Spleen (tissue), 11 donors: Measurements from ENCODE around the gene RYR1. TPM values are rescaled to one million over a fixed set of nuclear protein-coding genes. Genes with fewer than 3 reads are reported as not detected.
A peak's percentile ranks its signal among the peaks of the same experiment; 100 is the strongest.

Experiments used
- DNase-seq: peaks from one replicate; pipeline ENCODE4 v3.0.0-alpha.2; 2020
- H3K27ac ChIP-seq, 8 donors: fragments of 200-600 bp; sonication (generic) in 7 of 8; 1 replicate in 4 of 8; 2 replicates in 4 of 8; pipeline versions ENCODE4 v1.5.0 to v1.8.0; 2016 to 2021; ENCODE audit warnings: inconsistent platforms in 4 of 8, mild to moderate bottlenecking in 4 of 8, moderate library complexity in 1 of 8
- H3K27me3 ChIP-seq, 7 donors: fragments of 200-600 bp; sonication (generic) in 6 of 7; replicated peaks in 1 of 7; 1 replicate in 4 of 7; 2 replicates in 3 of 7; pipeline versions ENCODE4 v1.5.0 to v1.8.0; 2016 to 2021; ENCODE audit warnings: inconsistent platforms in 3 of 7, mild to moderate bottlenecking in 1 of 7
- H3K36me3 ChIP-seq, 6 donors: fragments of 200-600 bp; sonication (generic) in 5 of 6; 1 replicate in 4 of 6; 2 replicates in 2 of 6; pipeline versions ENCODE4 v1.5.0 to v1.8.0; 2016 to 2021; ENCODE audit warnings: inconsistent platforms in 2 of 6
- H3K4me1 ChIP-seq, 6 donors: fragments of 200-600 bp; sonication (generic) in 5 of 6; 1 replicate in 3 of 6; 2 replicates in 3 of 6; pipeline versions ENCODE4 v1.5.0 to v1.8.0; 2016 to 2021; ENCODE audit warnings: inconsistent platforms in 3 of 6
- H3K4me3 ChIP-seq, 8 donors: fragments of 200-600 bp; sonication (generic) in 7 of 8; 1 replicate in 4 of 8; 2 replicates in 4 of 8; pipeline versions ENCODE4 v1.5.0 to v1.8.0; 2016 to 2021; ENCODE audit warnings: inconsistent platforms in 4 of 8, mild to moderate bottlenecking in 4 of 8, moderate library complexity in 2 of 8
- H3K9me3 ChIP-seq, 8 donors: fragments of 200-600 bp; sonication (generic) in 7 of 8; 1 replicate in 4 of 8; 2 replicates in 4 of 8; pipeline versions ENCODE4 v1.5.0 to v1.8.0; 2016 to 2021; ENCODE audit warnings: inconsistent platforms in 4 of 8
- CTCF ChIP-seq, 11 experiments: fragments of 200-600 bp in 7 of 11; fragments of 450-650 bp in 4 of 11; sonication (generic) in 4 of 11; IDR thresholded peaks in 8 of 11; conservative IDR thresholded peaks in 3 of 11; 1 replicate in 7 of 11; 2 replicates in 4 of 11; pipeline versions ENCODE4 v1.4.0 to v1.8.0; 2016 to 2021; ENCODE audit warnings: antibody characterized with exemption in 11 of 11, inconsistent platforms in 4 of 11, mild to moderate bottlenecking in 1 of 11
- POLR2A ChIP-seq, 3 donors: fragments of 450-650 bp; IDR thresholded peaks; one replicate each; pipeline ENCODE4 v1.5.1; 2017; ENCODE audit warnings: antibody characterized with exemption in 3 of 3, mild to moderate bottlenecking in 1 of 3
- POLR2AphosphoS5 ChIP-seq, 3 donors: sonication (generic); formaldehyde crosslinking; IDR thresholded peaks; one replicate each; pipeline ENCODE4 v1.5.1; 2017; ENCODE audit warnings: antibody characterized with exemption in 3 of 3
- WGBS, 5 donors: extraction: QIAGEN DNeasy Blood & Tissue Kit in 3 of 5; methylation state at CpG; one replicate each; pipeline versions ENCODE4 v1.1.5 to v1.1.7; 2013 to 2018; 5-methylcytosine and 5-hydroxymethylcytosine counted together
- intact Hi-C: fragments of 100-400 bp; cut with DNase I; formaldehyde crosslinking; loops from one replicate; pipeline ENCODE4 v1.15.0; 2023; ENCODE audit warnings: low total_unique reads
- polyA plus RNA-seq, 3 donors: library from polyadenylated mRNA; stranded (reverse); fragments of 200-250 nt; gene quantifications; one replicate each; pipeline ENCODE4 v1.2.1, GENCODE V29; 2013
- total RNA-seq, 7 donors: library from RNA; depleted of rRNA in 3 of 7; stranded (reverse); fragments of >200 nt in 3 of 7; fragmentation: NEBNext Ultra II Directional in 4 of 7; extraction: Animal tissue kit (Norgen Biotek cat#: 25700) in 4 of 7; gene quantifications; one replicate each; pipeline versions ENCODE4 v1.1.0 to v1.2.1, GENCODE V29; 2016 to 2021
- donor health status: healthy with polysubstance abuse.
- donor health status: DM: no; HTN: no; CAD: no; lungs with moderate emphysema.
- donor health status: DM: no; HTN: no; CAD: no.
- donor health status: Bipolar disorder and iron deficiency.
- donor health status: healthy.
- donor health status: DM: no; HTN: no; CAD: no.
- donor health status: DM: yes; HTN: yes; CAD: no.

Gene RYR1
- total and polyA plus RNA-seq, 10 donors, result 0.32 to 3.2 (median 1.3) TPM

GRCh38 chr19:38538793-38539528 lies 105.5 kb downstream of the RYR1 start:
- H3K36me3 ChIP-seq, result no peaks in the 10 kb centered on the region
- H3K27me3 ChIP-seq, result no peaks in the 10 kb centered on the region
- H3K4me1 ChIP-seq, result peaks cover 0 to 33% (median 19%) of the 10 kb centered on the region in 6 donors
- no peak for DNase-seq
- TF ChIP-seq POLR2AphosphoS5 (IDR thresholded peaks at IDR 0.05) (no peak), CTCF (IDR thresholded peaks at IDR 0.05 in 8 of 11, conservative IDR thresholded peaks at IDR 0.05 in 3 of 11) (no peak), POLR2A (IDR thresholded peaks at IDR 0.05) (no peak)
- WGBS, 5 donors, result 41 to 52% (median 47%) methylated on average over 6 of the region's 6 CpGs
- peaks cover 0 to 23% (median 15%) of the 10 kb centered on the region in 8 donors for H3K9me3 ChIP-seq
- intact Hi-C loops, result no loop called here
- H3K4me3 ChIP-seq, result no peak overlapping the region
- H3K27ac ChIP-seq, result peak overlapping the region in 6 of 8 donors; percentile 9 to 73 (median 62)

GRCh38 chr19:38539751-38540150 lies 106.3 kb downstream of the RYR1 start:
- Histone ChIP-seq H3K4me1 (peaks cover 7 to 41% (median 27%) of the 10 kb centered on the region in 6 donors), H3K4me3 (no peak overlapping the region), H3K9me3 (peaks cover 0 to 16% (median 12%) of the 10 kb centered on the region in 8 donors), H3K27me3 (no peaks in the 10 kb centered on the region), H3K27ac (peak overlapping the region in 4 of 8 donors; percentile 39 to 73 (median 63)), H3K36me3 (no peaks in the 10 kb centered on the region)
- 56 to 77% (median 64%) methylated on average over 1 of the region's 1 CpG for WGBS, 5 donors
- TF ChIP-seq POLR2AphosphoS5 (IDR thresholded peaks at IDR 0.05) (no peak), CTCF (IDR thresholded peaks at IDR 0.05 in 8 of 11, conservative IDR thresholded peaks at IDR 0.05 in 3 of 11) (no peak), POLR2A (IDR thresholded peaks at IDR 0.05) (no peak)
- intact Hi-C loops, result no loop called here
- no peak for DNase-seq

- H3K27me3 ChIP-seq, result no peaks in the 10 kb centered on the region
- no peaks in the 10 kb centered on the region for H3K9me3 ChIP-seq
- H3K4me3 ChIP-seq, result no peak overlapping the region
- H3K27ac ChIP-seq, result no peak overlapping the region
- 64 to 92% (median 85%) methylated on average over 4 of the region's 4 CpGs for WGBS, 5 donors
- no peaks in the 10 kb centered on the region for H3K36me3 ChIP-seq
- H3K4me1 ChIP-seq, result peaks cover 9 to 44% (median 30%) of the 10 kb centered on the region in 6 donors
- intact Hi-C loops, result no loop called here
- TF ChIP-seq POLR2A (IDR thresholded peaks at IDR 0.05) (no peak), CTCF (IDR thresholded peaks at IDR 0.05 in 8 of 11, conservative IDR thresholded peaks at IDR 0.05 in 3 of 11) (no peak), POLR2AphosphoS5 (IDR thresholded peaks at IDR 0.05) (no peak)
- no peak for DNase-seq
Measured at GRCh38 chr19:38542040-38542439, 108.5 kb downstream of the RYR1 start.

GRCh38 chr19:38543286-38543806 lies 109.9 kb downstream of the RYR1 start:
- Histone ChIP-seq H3K27ac (no peak overlapping the region), H3K4me3 (peak overlapping the region in 2 of 8 donors; percentile 34 to 52), H3K4me1 (peaks cover 9 to 40% (median 24%) of the 10 kb centered on the region in 6 donors), H3K36me3 (no peaks in the 10 kb centered on the region), H3K9me3 (no peaks in the 10 kb centered on the region), H3K27me3 (no peaks in the 10 kb centered on the region)
- no peak for TF ChIP-seq POLR2AphosphoS5 (IDR thresholded peaks at IDR 0.05)
- TF ChIP-seq POLR2A (IDR thresholded peaks at IDR 0.05), result no peak
- TF ChIP-seq CTCF (IDR thresholded peaks at IDR 0.05 in 8 of 11, conservative IDR thresholded peaks at IDR 0.05 in 3 of 11), result no peak
- intact Hi-C loops, result no loop called here
- 55 to 92% (median 79%) methylated on average over 12 to 19 of the region's 19 CpGs for WGBS, 5 donors
- no peak for DNase-seq
